Measurements from ENCODE around the gene IL1R1. TPM values are rescaled to one million over a fixed set of nuclear protein-coding genes. Genes with fewer than 3 reads are reported as not detected.

Gene IL1R1
- total and polyA plus RNA-seq, 4 experiments from 2014 or later, result 0.86 to 2.6 (median 1.1) TPM

GRCh38 chr2:102181376-102181775, 38.8 kb downstream of the IL1R1 start:
- peaks cover 0 to 9% of the 10 kb centered on the region in 2 donors for H3K27me3 Mint-ChIP-seq
- ChIA-PET POLR2A (ENCODE audit: partially characterized antibody) (no interaction called here), CTCF (ENCODE audit: partially characterized antibody) (interaction anchor here (0.6 to 0.9 kb wide), 2 partner anchors 59 to 160 kb away, joined by 3 to 5 read pairs; no protein-coding TSS in a partner anchor)
- H3K36me3 Mint-ChIP-seq, result no peaks in the 10 kb centered on the region
- no peak overlapping the region for H3K27ac Mint-ChIP-seq
- no peaks in the 10 kb centered on the region for H3K36me3 ChIP-seq (ENCODE audit: insufficient read depth, low read length)
- H3K4me3 Mint-ChIP-seq, result no peak overlapping the region
- H3K27ac ChIP-seq (ENCODE audit: low read depth, low read length), result no peak overlapping the region
- no peaks in the 10 kb centered on the region for H3K9me3 ChIP-seq (ENCODE audit: control insufficient read depth in 1 of 2, low read length in 2 of 2)
- intact Hi-C loops (cut with micrococcal nuclease), result no loop called here
- H3K27me3 ChIP-seq (ENCODE audit: insufficient read depth, low read length), result no peaks in the 10 kb centered on the region
- no peaks in the 10 kb centered on the region for H3K9me3 Mint-ChIP-seq
- H3K4me1 ChIP-seq (ENCODE audit: insufficient read depth, low read length), result peaks cover 9% of the 10 kb centered on the region
- H3K4me3 ChIP-seq (ENCODE audit: low read length in 2 of 2), result no peak overlapping the region
- no peak for DNase-seq
- peaks cover 4 to 12% (median 8%) of the 10 kb centered on the region in 4 donors for H3K4me1 Mint-ChIP-seq

GRCh38 chr2:102181919-102182635, 39.5 kb downstream of the IL1R1 start:
- Histone ChIP-seq H3K27me3 (ENCODE audit: insufficient read depth, low read length) (no peaks in the 10 kb centered on the region), H3K9me3 (ENCODE audit: control insufficient read depth in 1 of 2, low read length in 2 of 2) (no peaks in the 10 kb centered on the region), H3K36me3 (ENCODE audit: insufficient read depth, low read length) (no peaks in the 10 kb centered on the region), H3K27ac (ENCODE audit: low read depth, low read length) (no peak overlapping the region), H3K4me3 (ENCODE audit: low read length in 2 of 2) (no peak overlapping the region), H3K4me1 (ENCODE audit: insufficient read depth, low read length) (peaks cover 9% of the 10 kb centered on the region)
- POLR2A ChIA-PET (ENCODE audit: partially characterized antibody), result no interaction called here
- DNase-seq, result no peak
- intact Hi-C loops (cut with micrococcal nuclease), result no loop called here
- CTCF ChIA-PET (ENCODE audit: partially characterized antibody), result interaction anchor here (0.9 kb wide), 1 partner anchor 58 kb away, joined by 3 read pairs; no protein-coding TSS in a partner anchor
- Mint-ChIP-seq H3K27ac (no peak overlapping the region), H3K9me3 (no peaks in the 10 kb centered on the region), H3K4me1 (peaks cover 5 to 14% (median 9%) of the 10 kb centered on the region in 4 donors), H3K27me3 (peaks cover 0 to 9% of the 10 kb centered on the region in 2 donors), H3K4me3 (no peak overlapping the region), H3K36me3 (no peaks in the 10 kb centered on the region)

DNA sequence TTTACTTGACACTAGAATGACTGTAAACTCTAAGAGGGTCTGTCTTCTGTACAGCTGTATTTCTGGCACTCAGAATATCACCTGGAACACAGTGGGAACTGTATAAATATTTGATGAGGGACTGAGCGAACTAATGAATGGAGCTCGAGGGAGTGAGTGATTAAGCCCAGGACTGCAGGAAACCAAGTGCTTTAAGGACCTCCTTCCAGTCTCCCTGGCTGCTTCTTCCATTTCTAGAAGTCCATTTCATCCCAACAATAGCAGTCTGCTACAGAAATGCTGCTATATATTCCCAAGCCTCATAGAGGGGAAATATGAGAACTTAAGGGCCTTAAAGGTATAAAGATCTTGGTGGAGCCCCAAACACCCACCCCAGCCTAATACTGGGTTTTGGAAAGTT, 41.5 kb downstream of the IL1R1 start:
- DNase-seq, result no peak
- Histone ChIP-seq H3K27ac (ENCODE audit: low read depth, low read length) (no peak overlapping the region), H3K36me3 (ENCODE audit: insufficient read depth, low read length) (no peaks in the 10 kb centered on the region), H3K27me3 (ENCODE audit: insufficient read depth, low read length) (no peaks in the 10 kb centered on the region), H3K9me3 (ENCODE audit: control insufficient read depth in 1 of 2, low read length in 2 of 2) (no peaks in the 10 kb centered on the region), H3K4me1 (ENCODE audit: insufficient read depth, low read length) (peaks cover 9% of the 10 kb centered on the region), H3K4me3 (ENCODE audit: low read length in 2 of 2) (no peak overlapping the region)
- peaks cover 8 to 19% (median 14%) of the 10 kb centered on the region in 4 donors for H3K4me1 Mint-ChIP-seq
- H3K27ac Mint-ChIP-seq, result no peak overlapping the region
- peaks cover 7 to 12% of the 10 kb centered on the region in 2 donors for H3K27me3 Mint-ChIP-seq
- H3K36me3 Mint-ChIP-seq, result no peaks in the 10 kb centered on the region
- H3K9me3 Mint-ChIP-seq, result no peaks in the 10 kb centered on the region
- intact Hi-C loops (cut with micrococcal nuclease), result no loop called here
- H3K4me3 Mint-ChIP-seq, result no peak overlapping the region
- POLR2A ChIA-PET (ENCODE audit: partially characterized antibody), result no interaction called here
- CTCF ChIA-PET (ENCODE audit: partially characterized antibody), result interaction anchor here (1.9 to 6.2 kb wide), 2 partner anchors 56 to 164 kb away, joined by 5 to 118 read pairs; no protein-coding TSS in a partner anchor

DNA sequence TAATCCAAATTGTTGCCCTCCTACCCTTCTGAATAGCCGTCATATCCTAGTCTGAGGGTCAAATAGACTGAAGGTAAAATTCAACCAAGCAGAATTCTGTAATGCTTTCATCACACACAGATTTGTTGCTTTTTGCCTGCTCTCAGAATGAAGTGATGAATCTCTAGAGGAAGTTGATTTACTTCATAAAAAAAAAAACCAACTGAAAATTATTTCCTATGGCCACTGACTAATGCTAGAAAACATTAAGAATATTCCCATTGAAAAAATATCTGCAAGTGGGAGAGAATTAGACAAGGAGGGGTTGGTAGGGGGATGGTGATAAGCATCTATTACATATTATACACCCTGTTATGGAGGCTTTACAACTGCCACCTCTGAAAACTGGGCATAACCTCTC, 42.0 kb downstream of the IL1R1 start:
- Histone ChIP-seq H3K27me3 (ENCODE audit: insufficient read depth, low read length) (no peaks in the 10 kb centered on the region), H3K27ac (ENCODE audit: low read depth, low read length) (no peak overlapping the region), H3K9me3 (ENCODE audit: control insufficient read depth in 1 of 2, low read length in 2 of 2) (no peaks in the 10 kb centered on the region), H3K4me3 (ENCODE audit: low read length in 2 of 2) (no peak overlapping the region), H3K4me1 (ENCODE audit: insufficient read depth, low read length) (peaks cover 9% of the 10 kb centered on the region), H3K36me3 (ENCODE audit: insufficient read depth, low read length) (no peaks in the 10 kb centered on the region)
- Mint-ChIP-seq H3K27ac (peak overlapping the region in 1 of 7 donors; percentile 2), H3K27me3 (peaks cover 7 to 12% of the 10 kb centered on the region in 2 donors), H3K36me3 (no peaks in the 10 kb centered on the region), H3K9me3 (no peaks in the 10 kb centered on the region), H3K4me1 (peaks cover 8 to 19% (median 13%) of the 10 kb centered on the region in 4 donors), H3K4me3 (no peak overlapping the region)
- CTCF ChIA-PET (ENCODE audit: partially characterized antibody), result interaction anchor here (0.9 to 6.2 kb wide), 3 partner anchors 50 to 164 kb away, joined by 3 to 118 read pairs (median 5); no protein-coding TSS in a partner anchor
- POLR2A ChIA-PET (ENCODE audit: partially characterized antibody), result interaction anchor here (0.9 to 1.9 kb wide), 2 partner anchors 54 to 56 kb away, joined by 3 to 6 read pairs; no protein-coding TSS in a partner anchor
- intact Hi-C loops (cut with micrococcal nuclease), result no loop called here
- DNase-seq, result no peak

DNA sequence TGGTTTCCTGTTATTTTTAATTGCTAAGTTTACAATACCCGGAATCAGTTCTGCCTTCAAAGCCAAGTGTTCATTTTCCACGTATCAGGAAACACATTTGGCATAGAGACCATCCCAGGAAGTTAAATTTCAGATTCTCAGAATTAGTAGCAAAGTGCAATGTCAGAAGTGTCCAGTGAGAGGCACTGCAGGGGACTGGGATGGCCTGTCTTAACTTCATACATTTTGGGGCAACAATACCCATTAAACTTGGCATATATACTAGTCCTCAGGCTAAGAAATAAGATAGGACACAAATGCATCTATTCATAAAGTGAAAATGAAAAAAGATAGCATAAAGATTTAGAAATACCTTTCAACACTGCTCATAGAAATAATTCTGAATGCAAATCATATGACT, 42.8 kb downstream of the IL1R1 start:
- Mint-ChIP-seq H3K9me3 (no peaks in the 10 kb centered on the region), H3K36me3 (no peaks in the 10 kb centered on the region), H3K27me3 (peaks cover 8 to 12% of the 10 kb centered on the region in 2 donors), H3K4me1 (peaks cover 8 to 19% (median 13%) of the 10 kb centered on the region in 4 donors), H3K27ac (no peak overlapping the region), H3K4me3 (peak overlapping the region in 2 of 8 donors; percentile 11 to 25)
- no peaks in the 10 kb centered on the region for H3K27me3 ChIP-seq (ENCODE audit: insufficient read depth, low read length)
- H3K4me3 ChIP-seq (ENCODE audit: low read length in 2 of 2), result no peak overlapping the region
- ChIA-PET CTCF (ENCODE audit: partially characterized antibody) (interaction anchor here (0.9 to 6.2 kb wide), 3 partner anchors 8 to 55 kb away, joined by 3 to 118 read pairs (median 5); no protein-coding TSS in a partner anchor), POLR2A (ENCODE audit: partially characterized antibody) (interaction anchor here (0.9 to 1.9 kb wide), 2 partner anchors 53 to 55 kb away, joined by 3 to 6 read pairs; no protein-coding TSS in a partner anchor)
- intact Hi-C loops (cut with micrococcal nuclease), result loop anchor here (5.0 kb wide), 2 partner anchors 163 to 257 kb away; no protein-coding TSS in a partner anchor
- no peak overlapping the region for H3K27ac ChIP-seq (ENCODE audit: low read depth, low read length)
- no peaks in the 10 kb centered on the region for H3K9me3 ChIP-seq (ENCODE audit: control insufficient read depth in 1 of 2, low read length in 2 of 2)
- peak in 1 of 5 donors; percentile 5 for DNase-seq
- no peaks in the 10 kb centered on the region for H3K36me3 ChIP-seq (ENCODE audit: insufficient read depth, low read length)
- peaks cover 9% of the 10 kb centered on the region for H3K4me1 ChIP-seq (ENCODE audit: insufficient read depth, low read length)

GRCh38 chr2:102186791-102187495, 44.4 kb downstream of the IL1R1 start, which contains the start of gene IL1RL2:
IL1RL2 (plus strand) TSS chr2:102187023; CDS start chr2:102187868, 845 bp downstream.
- peaks cover 9% of the 10 kb centered on the region for H3K4me1 ChIP-seq (ENCODE audit: insufficient read depth, low read length)
- Mint-ChIP-seq H3K9me3 (no peaks in the 10 kb centered on the region), H3K27ac (peak within 1 kb of the TSS in 5 of 7 donors; percentile 81 to 93 (median 85)), H3K36me3 (no peaks in the 10 kb centered on the region), H3K4me1 (peaks cover 8 to 19% (median 13%) of the 10 kb centered on the region in 4 donors), H3K27me3 (peaks cover 8 to 9% of the 10 kb centered on the region in 2 donors), H3K4me3 (peak within 1 kb of the TSS; percentile 86 to 95 (median 88))
- H3K27me3 ChIP-seq (ENCODE audit: insufficient read depth, low read length), result no peaks in the 10 kb centered on the region
- peak within 1 kb of the TSS in 1 of 2 donors; percentile 36 for H3K4me3 ChIP-seq (ENCODE audit: low read length in 2 of 2)
- ChIA-PET POLR2A (ENCODE audit: partially characterized antibody) (interaction anchor here (0.6 to 1.8 kb wide), 4 partner anchors 29 to 176 kb away, joined by 3 to 10 read pairs (median 4); no protein-coding TSS in a partner anchor), CTCF (ENCODE audit: partially characterized antibody) (interaction anchor here (0.9 to 6.2 kb wide), 6 partner anchors 10 to 181 kb away, joined by 3 to 118 read pairs (median 6); no protein-coding TSS in a partner anchor)
- no peak within 1 kb of the TSS for H3K27ac ChIP-seq (ENCODE audit: low read depth, low read length)
- intact Hi-C loops (cut with micrococcal nuclease), result loop anchor here (5.0 kb wide), 2 partner anchors 165 to 255 kb away; no protein-coding TSS in a partner anchor
- H3K36me3 ChIP-seq (ENCODE audit: insufficient read depth, low read length), result no peaks in the 10 kb centered on the region
- no peaks in the 10 kb centered on the region for H3K9me3 ChIP-seq (ENCODE audit: control insufficient read depth in 1 of 2, low read length in 2 of 2)
- no peak for DNase-seq

All from CD4-positive, alpha-beta memory T cell (primary cell).